KMS-11 (cell line): ENCODE measurements around the gene MAML2.

ENCODE experiments used
- H2AFZ ChIP-seq: fragments of 200-600 bp; sonication (generic); 2 replicates; pipeline ENCODE4 v1.6.1; 2016; ENCODE audit warnings: antibody characterized with exemption, mixed run types, low read depth
- H3K27ac ChIP-seq: fragments of 200-600 bp; sonication (generic); 2 replicates; pipeline ENCODE4 v1.6.1; 2016; ENCODE audit warnings: mild to moderate bottlenecking, mixed run types
- H3K27me3 ChIP-seq: fragments of 200-600 bp; sonication (generic); 2 replicates; pipeline ENCODE4 v1.6.1; 2017; ENCODE audit warnings: mild to moderate bottlenecking, low read depth, mixed run types, moderate library complexity; ENCODE audit not compliant: insufficient read depth
- H3K36me3 ChIP-seq: fragments of 200-600 bp; sonication (generic); 2 replicates; pipeline ENCODE4 v1.6.1; 2017; ENCODE audit warnings: mild to moderate bottlenecking, mixed run types; ENCODE audit not compliant: insufficient read depth
- H3K4me1 ChIP-seq: fragments of 200-600 bp; sonication (generic); 2 replicates; pipeline ENCODE4 v1.6.1; 2016; ENCODE audit warnings: mild to moderate bottlenecking, low read depth, mixed run types; ENCODE audit not compliant: poor library complexity, severe bottlenecking
- H3K4me2 ChIP-seq: fragments of 200-600 bp; sonication (generic); 2 replicates; pipeline ENCODE4 v1.7.0; 2016; ENCODE audit warnings: mild to moderate bottlenecking, mixed run types
- H3K4me3 ChIP-seq: fragments of 200-600 bp; sonication (generic); IDR thresholded peaks from 2 replicates; pipeline ENCODE4 v1.6.1; 2017; ENCODE audit warnings: low read depth, low read length, mixed read lengths; ENCODE audit not compliant: insufficient read depth
- H3K79me2 ChIP-seq: fragments of 200-600 bp; sonication (generic); 2 replicates; pipeline ENCODE4 v1.6.1; 2016; ENCODE audit warnings: low read depth, mixed run types; ENCODE audit not compliant: insufficient read depth
- H3K9ac ChIP-seq: fragments of 200-600 bp; sonication (generic); 2 replicates; pipeline ENCODE4 v1.6.1; 2016; ENCODE audit warnings: mild to moderate bottlenecking, mixed run types
- H4K20me1 ChIP-seq: fragments of 200-600 bp; sonication (generic); 2 replicates; pipeline ENCODE4 v1.6.1; 2016; ENCODE audit warnings: mild to moderate bottlenecking, mixed run types; ENCODE audit not compliant: insufficient read depth
- TF ChIP-seq, protein P1 (sequence below): fragments of 200-600 bp; sonication (generic); conservative IDR thresholded peaks from 2 replicates; pipeline ENCODE4 v1.6.1; 2017; ENCODE audit warnings: low read depth, mild to moderate bottlenecking, antibody characterized with exemption, low read length, moderate library complexity, mixed read lengths

Gene MAML2

DNA sequence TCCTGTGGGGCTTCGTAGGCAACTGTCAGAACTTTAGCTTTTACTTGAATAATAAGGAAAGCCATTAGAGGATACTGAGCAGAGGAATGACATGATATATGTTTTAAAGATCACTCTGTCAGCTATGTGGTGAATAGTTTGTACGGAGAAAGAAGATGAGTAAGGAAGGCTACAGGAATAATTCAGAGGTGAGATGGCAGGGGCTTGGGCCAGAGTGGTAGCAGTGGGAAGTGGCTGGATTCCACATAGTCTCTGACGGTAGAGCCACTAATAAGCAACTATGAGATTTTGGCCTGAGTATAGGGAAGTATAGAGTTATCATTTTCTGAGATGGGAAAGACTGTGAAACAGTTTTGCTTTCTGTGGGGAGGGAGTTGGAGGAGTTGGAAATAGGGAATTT lies 325.1 kb downstream of the MAML2 start:
- H3K4me3 ChIP-seq, result no peak overlapping the region
- TF ChIP-seq, protein P1, sequence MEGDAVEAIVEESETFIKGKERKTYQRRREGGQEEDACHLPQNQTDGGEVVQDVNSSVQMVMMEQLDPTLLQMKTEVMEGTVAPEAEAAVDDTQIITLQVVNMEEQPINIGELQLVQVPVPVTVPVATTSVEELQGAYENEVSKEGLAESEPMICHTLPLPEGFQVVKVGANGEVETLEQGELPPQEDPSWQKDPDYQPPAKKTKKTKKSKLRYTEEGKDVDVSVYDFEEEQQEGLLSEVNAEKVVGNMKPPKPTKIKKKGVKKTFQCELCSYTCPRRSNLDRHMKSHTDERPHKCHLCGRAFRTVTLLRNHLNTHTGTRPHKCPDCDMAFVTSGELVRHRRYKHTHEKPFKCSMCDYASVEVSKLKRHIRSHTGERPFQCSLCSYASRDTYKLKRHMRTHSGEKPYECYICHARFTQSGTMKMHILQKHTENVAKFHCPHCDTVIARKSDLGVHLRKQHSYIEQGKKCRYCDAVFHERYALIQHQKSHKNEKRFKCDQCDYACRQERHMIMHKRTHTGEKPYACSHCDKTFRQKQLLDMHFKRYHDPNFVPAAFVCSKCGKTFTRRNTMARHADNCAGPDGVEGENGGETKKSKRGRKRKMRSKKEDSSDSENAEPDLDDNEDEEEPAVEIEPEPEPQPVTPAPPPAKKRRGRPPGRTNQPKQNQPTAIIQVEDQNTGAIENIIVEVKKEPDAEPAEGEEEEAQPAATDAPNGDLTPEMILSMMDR, result no peak
- no peak overlapping the region for H2AFZ ChIP-seq
- H3K4me1 ChIP-seq, result no peaks in the 10 kb centered on the region
- H3K36me3 ChIP-seq, result no peaks in the 10 kb centered on the region
- H3K4me2 ChIP-seq, result no peak overlapping the region
- H4K20me1 ChIP-seq, result no peaks in the 10 kb centered on the region
- H3K79me2 ChIP-seq, result no peaks in the 10 kb centered on the region
- no peaks in the 10 kb centered on the region for H3K27me3 ChIP-seq
- H3K9ac ChIP-seq, result no peak overlapping the region
- no peak overlapping the region for H3K27ac ChIP-seq

DNA sequence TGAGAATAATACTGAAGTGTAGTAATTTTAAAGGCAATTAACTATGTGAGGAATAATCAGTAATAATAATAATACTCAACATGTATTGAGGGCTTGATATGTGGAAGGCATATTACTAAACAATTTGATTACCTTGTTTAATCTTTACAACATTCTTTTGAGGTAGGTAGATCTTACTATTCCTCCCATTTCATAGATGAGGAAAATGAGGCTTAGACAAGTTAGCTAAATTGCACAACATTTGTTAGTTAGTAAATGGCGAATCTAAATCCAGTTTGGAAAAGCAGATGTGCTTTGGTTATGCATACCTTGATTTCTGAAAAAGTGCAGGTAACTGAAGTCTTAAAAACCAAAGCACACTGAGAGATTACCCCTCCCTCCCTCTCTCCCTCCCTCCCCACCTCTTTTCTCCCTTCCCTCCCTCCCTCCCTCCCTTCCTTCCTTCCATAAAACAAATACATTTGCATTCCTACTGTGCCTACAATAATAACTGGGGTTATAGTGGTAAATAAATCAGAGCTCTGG lies 326.0 kb downstream of the MAML2 start:
- Histone ChIP-seq H3K79me2 (no peaks in the 10 kb centered on the region), H3K9ac (no peak overlapping the region), H3K36me3 (no peaks in the 10 kb centered on the region), H3K27ac (no peak overlapping the region), H3K27me3 (no peaks in the 10 kb centered on the region), H3K4me2 (no peak overlapping the region), H3K4me3 (no peak overlapping the region), H2AFZ (no peak overlapping the region), H3K4me1 (no peaks in the 10 kb centered on the region), H4K20me1 (no peaks in the 10 kb centered on the region)
- TF ChIP-seq, protein P1, result no peak

DNA sequence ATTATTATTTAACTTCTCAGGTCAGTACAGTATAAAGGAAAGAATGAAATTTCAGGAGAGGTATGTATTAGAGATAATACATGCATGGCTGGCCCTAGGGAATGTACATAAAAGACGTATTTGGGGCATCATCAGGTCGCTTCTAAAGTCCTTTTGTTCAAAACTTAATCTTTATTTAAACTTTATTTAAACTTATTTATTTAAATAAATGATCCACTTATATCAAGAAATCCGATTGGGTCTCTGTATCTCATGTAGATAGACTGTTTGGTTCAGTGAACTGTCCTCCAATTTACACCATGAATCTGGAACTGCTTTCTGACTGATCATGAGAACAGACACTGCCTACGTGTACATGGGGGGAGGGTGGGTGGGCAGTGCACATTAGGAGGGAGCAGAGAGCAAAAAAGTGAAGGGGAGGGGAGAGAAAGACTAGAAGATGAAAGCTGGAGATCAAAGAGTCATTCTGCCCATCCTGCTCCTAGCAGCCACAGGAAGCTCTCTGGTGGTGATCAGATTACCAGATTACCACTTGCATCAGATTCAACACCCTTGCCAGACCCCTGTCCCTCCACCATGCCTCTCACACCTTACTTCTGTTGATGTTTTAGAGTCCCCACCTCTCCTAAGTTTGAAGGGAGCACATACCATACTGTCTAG lies 327.0 kb downstream of the MAML2 start:
- Histone ChIP-seq H3K4me2 (no peak overlapping the region), H3K4me1 (no peaks in the 10 kb centered on the region)

DNA sequence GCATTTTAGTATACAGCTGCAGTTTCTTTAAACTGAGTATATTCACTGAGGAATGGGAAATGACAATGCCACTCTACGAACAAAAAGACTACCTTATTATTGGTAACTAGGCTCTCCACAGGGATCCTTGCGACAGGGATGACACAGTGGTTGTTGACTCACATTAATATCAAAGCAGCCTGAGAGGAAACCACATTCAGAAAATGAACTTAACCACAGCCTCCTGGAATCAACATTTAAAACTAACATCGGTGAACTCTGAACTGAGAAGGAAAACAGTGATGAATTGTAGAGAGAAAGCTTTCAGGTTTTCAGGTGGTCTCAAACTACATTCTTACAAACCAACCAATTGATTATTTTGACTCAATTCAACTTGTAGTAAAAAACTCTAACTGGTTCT lies 328.8 kb downstream of the MAML2 start:
- no peak overlapping the region for H3K4me2 ChIP-seq

More for the DNA sequence above, 327.0 kb downstream of the MAML2 start:
- Histone ChIP-seq H4K20me1 (no peaks in the 10 kb centered on the region), H3K27me3 (no peaks in the 10 kb centered on the region), H3K36me3 (no peaks in the 10 kb centered on the region), H3K79me2 (no peaks in the 10 kb centered on the region), H3K9ac (no peak overlapping the region), H3K27ac (no peak overlapping the region), H2AFZ (no peak overlapping the region), H3K4me3 (no peak overlapping the region)
- TF ChIP-seq, protein P1, result no peak

More for the DNA sequence above, 328.8 kb downstream of the MAML2 start:
- no peaks in the 10 kb centered on the region for H3K79me2 ChIP-seq
- H3K36me3 ChIP-seq, result no peaks in the 10 kb centered on the region
- TF ChIP-seq, protein P1, result no peak
- no peaks in the 10 kb centered on the region for H3K27me3 ChIP-seq
- H4K20me1 ChIP-seq, result no peaks in the 10 kb centered on the region
- no peak overlapping the region for H3K9ac ChIP-seq
- no peak overlapping the region for H3K27ac ChIP-seq
- no peak overlapping the region for H2AFZ ChIP-seq
- no peaks in the 10 kb centered on the region for H3K4me1 ChIP-seq
- H3K4me3 ChIP-seq, result no peak overlapping the region
